Tibial nerve (tissue), 4 donors: ENCODE results near the gene CSNK1E. TPM values are rescaled to one million over a fixed set of nuclear protein-coding genes. Genes with fewer than 3 reads are reported as not detected.

Source experiments
- DNase-seq, 2 donors: peaks; one replicate each; pipeline ENCODE4 v3.0.0-alpha.2; 2019; ENCODE audit warnings: low spot score in 2 of 2
- H3K27ac ChIP-seq, 4 donors: fragments of 200-600 bp; sonication (generic) in 3 of 4; one replicate each; pipeline ENCODE4 v1.5.1; 2017 to 2019; ENCODE audit warnings: mild to moderate bottlenecking in 1 of 4
- H3K27me3 ChIP-seq, 2 donors: fragments of 200-600 bp; sonication (generic) in 1 of 2; one replicate each; pipeline versions ENCODE4 v1.5.1 to v1.6.0; 2017 to 2019
- H3K36me3 ChIP-seq, 3 donors: fragments of 200-600 bp; sonication (generic); one replicate each; pipeline ENCODE4 v1.5.1; 2018 to 2019
- H3K4me1 ChIP-seq, 4 donors: fragments of 200-600 bp; sonication (generic) in 3 of 4; one replicate each; pipeline ENCODE4 v1.5.1; 2017 to 2019
- H3K4me3 ChIP-seq, 4 donors: fragments of 200-600 bp; sonication (generic) in 3 of 4; one replicate each; pipeline ENCODE4 v1.5.1; 2017 to 2019; ENCODE audit warnings: mild to moderate bottlenecking in 1 of 4, moderate library complexity in 1 of 4
- H3K9me3 ChIP-seq, 4 donors: fragments of 200-600 bp; sonication (generic) in 3 of 4; one replicate each; pipeline ENCODE4 v1.5.1; 2017 to 2019
- EP300 ChIP-seq, 2 donors: sonication (generic); formaldehyde crosslinking; IDR thresholded peaks; one replicate each; pipeline ENCODE4 v1.6.1; 2017; ENCODE audit warnings: antibody characterized with exemption in 2 of 2, mild to moderate bottlenecking in 1 of 2
- POLR2A ChIP-seq, 2 donors: fragments of 450-650 bp; IDR thresholded peaks; one replicate each; pipeline ENCODE4 v1.6.1; 2017; ENCODE audit warnings: antibody characterized with exemption in 2 of 2, mild to moderate bottlenecking in 2 of 2, moderate library complexity in 2 of 2
- WGBS, 2 donors: methylation state at CpG; one replicate each; pipeline ENCODE4 v1.1.5; 2018; 5-methylcytosine and 5-hydroxymethylcytosine counted together
- total RNA-seq, 4 donors: library from RNA; depleted of rRNA; stranded (reverse); fragments of >200 nt; gene quantifications; one replicate each; pipeline ENCODE4 v1.1.0, GENCODE V29; 2016
- TF ChIP-seq, protein P1 (sequence below), 5 experiments: fragments of 200-600 bp in 3 of 5; fragments of 450-650 bp in 2 of 5; sonication (generic) in 3 of 5; IDR thresholded peaks; one replicate each; pipeline ENCODE4 v1.5.1; 2016 to 2019; ENCODE audit warnings: antibody characterized with exemption in 5 of 5, mild to moderate bottlenecking in 3 of 5, moderate library complexity in 2 of 5

The CSNK1E gene
- total RNA-seq, 4 donors from 2014 or later = 122 to 235 (median 164) TPM

DNA sequence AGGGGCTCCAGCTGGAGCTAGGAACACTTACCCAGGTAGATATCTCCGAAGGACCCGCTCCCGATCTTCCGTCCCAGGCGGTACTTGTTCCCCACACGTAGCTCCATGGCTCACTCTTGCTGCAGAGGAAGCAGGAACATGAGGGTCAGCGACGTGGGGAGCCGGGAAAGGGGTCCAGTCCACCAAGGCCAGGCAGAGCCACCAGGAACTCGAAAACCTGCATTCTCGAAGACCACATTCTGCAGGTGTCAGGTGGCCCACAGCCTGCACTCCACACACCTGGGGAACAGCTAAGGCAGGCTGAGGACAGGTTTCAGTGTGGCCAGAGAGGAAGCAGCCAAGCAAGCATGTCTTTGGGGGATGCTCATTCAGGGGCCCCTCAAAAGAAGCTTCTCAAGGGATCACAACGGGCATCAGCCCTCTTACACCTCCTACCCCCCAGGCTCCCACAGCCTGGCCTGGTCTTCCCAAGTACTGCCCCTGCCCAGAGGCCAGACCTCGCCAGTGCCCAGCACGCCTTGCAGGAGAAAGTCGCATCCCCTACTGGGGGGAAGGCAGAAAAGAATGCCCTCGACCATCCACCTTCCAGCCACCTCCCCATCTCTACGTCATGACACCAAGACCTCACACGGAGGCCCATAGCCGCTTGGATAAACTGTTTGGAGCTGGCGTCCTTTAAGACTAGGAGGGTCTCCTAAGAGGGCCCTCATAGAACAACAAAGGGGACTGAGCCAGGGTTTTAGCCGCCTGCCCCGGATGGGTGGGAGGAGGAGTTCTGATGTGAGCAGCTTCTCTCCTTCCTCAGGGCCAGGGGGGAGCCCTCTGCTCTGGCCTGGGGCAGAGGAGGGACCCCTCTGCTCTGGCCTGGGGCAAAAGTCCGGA, 2.9 kb downstream of the CSNK1E start:
- Histone ChIP-seq H3K4me1 (peaks cover 3 to 86% (median 72%) of the 10 kb centered on the region in 4 donors), H3K27me3 (no peaks in the 10 kb centered on the region), H3K36me3 (peaks cover 0 to 7% (median 0%) of the 10 kb centered on the region in 3 donors), H3K27ac (peak overlapping the region; percentile 99 to 100 (median 99)), H3K4me3 (peak overlapping the region; percentile 92 to 97 (median 94)), H3K9me3 (no peaks in the 10 kb centered on the region)
- TF ChIP-seq EP300 (IDR thresholded peaks at IDR 0.05) = no peak
- TF ChIP-seq, protein P1, sequence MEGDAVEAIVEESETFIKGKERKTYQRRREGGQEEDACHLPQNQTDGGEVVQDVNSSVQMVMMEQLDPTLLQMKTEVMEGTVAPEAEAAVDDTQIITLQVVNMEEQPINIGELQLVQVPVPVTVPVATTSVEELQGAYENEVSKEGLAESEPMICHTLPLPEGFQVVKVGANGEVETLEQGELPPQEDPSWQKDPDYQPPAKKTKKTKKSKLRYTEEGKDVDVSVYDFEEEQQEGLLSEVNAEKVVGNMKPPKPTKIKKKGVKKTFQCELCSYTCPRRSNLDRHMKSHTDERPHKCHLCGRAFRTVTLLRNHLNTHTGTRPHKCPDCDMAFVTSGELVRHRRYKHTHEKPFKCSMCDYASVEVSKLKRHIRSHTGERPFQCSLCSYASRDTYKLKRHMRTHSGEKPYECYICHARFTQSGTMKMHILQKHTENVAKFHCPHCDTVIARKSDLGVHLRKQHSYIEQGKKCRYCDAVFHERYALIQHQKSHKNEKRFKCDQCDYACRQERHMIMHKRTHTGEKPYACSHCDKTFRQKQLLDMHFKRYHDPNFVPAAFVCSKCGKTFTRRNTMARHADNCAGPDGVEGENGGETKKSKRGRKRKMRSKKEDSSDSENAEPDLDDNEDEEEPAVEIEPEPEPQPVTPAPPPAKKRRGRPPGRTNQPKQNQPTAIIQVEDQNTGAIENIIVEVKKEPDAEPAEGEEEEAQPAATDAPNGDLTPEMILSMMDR (IDR thresholded peaks at IDR 0.05) = peak in 1 of 5 experiments; percentile 9
- no peak for TF ChIP-seq POLR2A (IDR thresholded peaks at IDR 0.05)
- no peak for DNase-seq
- 25 to 41% methylated on average over 22 to 23 of the region's 23 CpGs for WGBS, 2 donors

- TF ChIP-seq EP300 (IDR thresholded peaks at IDR 0.05) (peak in 1 of 2 donors; percentile 37), POLR2A (IDR thresholded peaks at IDR 0.05) (peak in 1 of 2 donors; percentile 11)
- TF ChIP-seq, protein P1 (IDR thresholded peaks at IDR 0.05) = no peak
- H3K27me3 ChIP-seq = no peaks in the 10 kb centered on the region
- H3K9me3 ChIP-seq = no peaks in the 10 kb centered on the region
- DNase-seq = no peak
- H3K4me1 ChIP-seq = peaks cover 3 to 86% (median 75%) of the 10 kb centered on the region in 4 donors
- WGBS, 2 donors = 11 to 14% methylated on average over 10 to 11 of the region's 11 CpGs
- H3K27ac ChIP-seq = peak overlapping the region; percentile 99 to 100 (median 99)
- H3K36me3 ChIP-seq = peaks cover 0 to 14% (median 0%) of the 10 kb centered on the region in 3 donors
- H3K4me3 ChIP-seq = peak overlapping the region; percentile 92 to 97 (median 94)
These were observed 3.8 kb downstream of the CSNK1E start for GRCh38 chr22:38313384-38313955.

DNA sequence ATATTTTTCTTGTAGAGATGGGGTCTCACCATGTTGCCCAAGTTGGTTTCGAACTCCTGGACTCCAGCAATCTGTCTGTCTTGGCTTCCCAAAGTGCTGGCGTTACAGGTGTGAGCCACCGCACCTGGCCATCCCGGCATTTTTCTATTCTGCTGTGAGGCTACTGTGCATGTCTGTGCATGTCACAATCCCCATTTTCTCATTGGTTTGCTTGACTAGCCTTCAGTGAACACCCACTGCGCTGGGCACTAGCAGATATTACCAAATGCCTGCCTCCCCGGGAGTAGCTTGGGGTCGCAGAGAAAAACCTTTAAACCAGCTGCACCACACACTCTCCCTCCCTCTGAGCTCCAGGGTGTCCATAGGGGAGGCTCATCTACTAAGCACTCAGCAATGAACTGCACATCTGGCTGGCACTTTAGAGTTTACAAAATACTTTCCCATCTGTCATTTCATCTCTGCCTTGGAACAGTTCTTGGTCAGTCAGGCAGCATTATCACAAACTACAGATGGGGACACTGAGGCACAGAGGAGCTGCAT, 4.9 kb downstream of the CSNK1E start:
- Histone ChIP-seq H3K27ac (peak overlapping the region; percentile 99 to 100 (median 99)), H3K4me3 (no peak overlapping the region), H3K27me3 (no peaks in the 10 kb centered on the region), H3K9me3 (no peaks in the 10 kb centered on the region), H3K4me1 (peaks cover 3 to 86% (median 68%) of the 10 kb centered on the region in 4 donors), H3K36me3 (peaks cover 0 to 22% (median 0%) of the 10 kb centered on the region in 3 donors)
- TF ChIP-seq POLR2A (IDR thresholded peaks at IDR 0.05) (no peak), EP300 (IDR thresholded peaks at IDR 0.05) (no peak)
- TF ChIP-seq, protein P1 (IDR thresholded peaks at IDR 0.05) = no peak
- DNase-seq = no peak
- 73 to 86% methylated on average over 7 of the region's 7 CpGs for WGBS, 2 donors

GRCh38 chr22:38311323-38311620, 6.0 kb downstream of the CSNK1E start:
- peak overlapping the region in 3 of 4 donors; percentile 69 to 100 (median 99) for H3K27ac ChIP-seq
- DNase-seq = no peak
- no peak for TF ChIP-seq POLR2A (IDR thresholded peaks at IDR 0.05)
- TF ChIP-seq, protein P1 (IDR thresholded peaks at IDR 0.05) = no peak
- no peak overlapping the region for H3K4me3 ChIP-seq
- no peaks in the 10 kb centered on the region for H3K9me3 ChIP-seq
- H3K4me1 ChIP-seq = peaks cover 3 to 97% (median 71%) of the 10 kb centered on the region in 4 donors
- 39 to 46% methylated on average over 4 of the region's 4 CpGs for WGBS, 2 donors
- no peaks in the 10 kb centered on the region for H3K27me3 ChIP-seq
- H3K36me3 ChIP-seq = peaks cover 0 to 22% (median 0%) of the 10 kb centered on the region in 3 donors
